ENCODE measurements around the gene SOCS2. TPM values are rescaled to one million over a fixed set of nuclear protein-coding genes. Genes with fewer than 3 reads are reported as not detected.

Gene SOCS2
- total and polyA plus RNA-seq, 10 of the 15 experiments (the other 5 are each of a cell fraction or from before 2014, with no cell fraction given) = 2.6 to 12.0 (median 7.2) TPM

- TF ChIP-seq, protein P1, sequence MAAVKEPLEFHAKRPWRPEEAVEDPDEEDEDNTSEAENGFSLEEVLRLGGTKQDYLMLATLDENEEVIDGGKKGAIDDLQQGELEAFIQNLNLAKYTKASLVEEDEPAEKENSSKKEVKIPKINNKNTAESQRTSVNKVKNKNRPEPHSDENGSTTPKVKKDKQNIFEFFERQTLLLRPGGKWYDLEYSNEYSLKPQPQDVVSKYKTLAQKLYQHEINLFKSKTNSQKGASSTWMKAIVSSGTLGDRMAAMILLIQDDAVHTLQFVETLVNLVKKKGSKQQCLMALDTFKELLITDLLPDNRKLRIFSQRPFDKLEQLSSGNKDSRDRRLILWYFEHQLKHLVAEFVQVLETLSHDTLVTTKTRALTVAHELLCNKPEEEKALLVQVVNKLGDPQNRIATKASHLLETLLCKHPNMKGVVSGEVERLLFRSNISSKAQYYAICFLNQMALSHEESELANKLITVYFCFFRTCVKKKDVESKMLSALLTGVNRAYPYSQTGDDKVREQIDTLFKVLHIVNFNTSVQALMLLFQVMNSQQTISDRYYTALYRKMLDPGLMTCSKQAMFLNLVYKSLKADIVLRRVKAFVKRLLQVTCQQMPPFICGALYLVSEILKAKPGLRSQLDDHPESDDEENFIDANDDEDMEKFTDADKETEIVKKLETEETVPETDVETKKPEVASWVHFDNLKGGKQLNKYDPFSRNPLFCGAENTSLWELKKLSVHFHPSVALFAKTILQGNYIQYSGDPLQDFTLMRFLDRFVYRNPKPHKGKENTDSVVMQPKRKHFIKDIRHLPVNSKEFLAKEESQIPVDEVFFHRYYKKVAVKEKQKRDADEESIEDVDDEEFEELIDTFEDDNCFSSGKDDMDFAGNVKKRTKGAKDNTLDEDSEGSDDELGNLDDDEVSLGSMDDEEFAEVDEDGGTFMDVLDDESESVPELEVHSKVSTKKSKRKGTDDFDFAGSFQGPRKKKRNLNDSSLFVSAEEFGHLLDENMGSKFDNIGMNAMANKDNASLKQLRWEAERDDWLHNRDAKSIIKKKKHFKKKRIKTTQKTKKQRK (IDR thresholded peaks at IDR 0.05; ENCODE audit: low read depth, low read length) = no peak
- no peak for TF ChIP-seq EED (IDR thresholded peaks at IDR 0.05; ENCODE audit: low read depth)
Measured at GRCh38 chr12:93593843-93594242, 21.4 kb downstream of the SOCS2 start (continued).

DNA sequence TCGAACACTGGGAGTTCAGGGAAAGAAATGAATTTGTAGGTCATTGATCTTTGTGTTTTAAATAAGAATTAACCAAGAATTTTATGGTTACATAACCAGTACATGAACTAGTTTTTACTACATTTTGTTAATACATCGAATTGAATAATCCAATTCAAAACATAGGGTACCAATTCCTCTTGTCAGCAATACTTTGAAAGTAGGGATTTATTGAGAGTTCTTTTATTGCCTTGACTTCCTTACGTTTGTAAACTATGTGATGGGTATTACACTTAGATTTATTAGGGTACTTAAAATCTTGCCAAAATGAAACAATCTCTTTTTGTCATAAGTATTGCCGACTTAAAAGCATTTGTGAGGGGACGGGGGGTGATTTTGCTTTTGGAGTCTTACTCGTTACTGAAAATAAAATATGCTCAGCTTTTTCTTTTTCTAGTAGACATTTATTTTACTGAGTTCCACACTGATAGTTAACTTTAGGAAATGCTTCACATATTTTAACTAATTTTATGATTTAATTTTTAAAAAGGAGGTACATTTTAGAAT, 22.4 kb downstream of the SOCS2 start:
- Histone ChIP-seq H3K4me1 (ENCODE audit: control insufficient read depth, insufficient read depth, low read length) (peaks cover 5% of the 10 kb centered on the region; the same call in 1 of the 2 replicates), H3K27ac (ENCODE audit: control insufficient read depth, insufficient read depth) (no peak overlapping the region), H3K9ac (ENCODE audit: control insufficient read depth, insufficient read depth, low read length) (no peak overlapping the region), H3K4me2 (ENCODE audit: control insufficient read depth, insufficient read depth) (no peak overlapping the region), H4K20me1 (ENCODE audit: control insufficient read depth, insufficient read depth) (no peaks in the 10 kb centered on the region), H3K27me3 (replicated peaks in 1 of 2; ENCODE audit: control insufficient read depth in 2 of 2, insufficient read depth in 2 of 2, low read length in 1 of 2) (no peaks in the 10 kb centered on the region; a peak in 2 of 4 replicates), H2AFZ (ENCODE audit: control insufficient read depth, low read depth, low read length) (no peak overlapping the region), H3K36me3 (ENCODE audit: control insufficient read depth in 2 of 2, insufficient read depth in 2 of 2, low read length in 1 of 2) (no peaks in the 10 kb centered on the region), H3K79me2 (ENCODE audit: control insufficient read depth, insufficient read depth, low read length) (no peaks in the 10 kb centered on the region), H3K4me3 (no peak overlapping the region), H3K9me3 (replicated peaks; ENCODE audit: control insufficient read depth, insufficient read depth, low read length) (no peaks in the 10 kb centered on the region)
- WGBS (ENCODE audit: insufficient coverage, insufficient replicate concordance, low lambda C conversion rate, missing lambda C conversion rate) = 62% methylated on average over 6 of the region's 6 CpGs
- DNase-seq (ENCODE audit: low read depth, low spot score) = no peak
- BruUV-seq (replicated peaks) = no TSS peak
- ATAC-seq = no peak
- ChIA-PET SMC1A (ENCODE audit: uncharacterized antibody, unreplicated experiment) (interaction anchor here (0.7 to 1.8 kb wide), 4 partner anchors 11 to 507 kb away, joined by 3 to 4 read pairs (median 3); no protein-coding TSS in a partner anchor), POLR2A (no interaction called here), CTCF (interaction anchor here (1.1 kb wide), 2 partner anchors 26 to 91 kb away, joined by 4 read pairs; no protein-coding TSS in a partner anchor), RAD21 (ENCODE audit: unreplicated experiment) (interaction anchor here (0.8 kb wide), 1 partner anchor 8 kb away, joined by 3 read pairs; no protein-coding TSS in a partner anchor)
- no peak for FAIRE-seq
- TF ChIP-seq ZBED1 (IDR thresholded peaks at IDR 0.05; ENCODE audit: borderline replicate concordance) (no peak), NBN (IDR thresholded peaks at IDR 0.05) (no peak)
- in situ Hi-C loops (cut with MboI) (no loop called here), intact Hi-C loops (cut with micrococcal nuclease; ENCODE audit: unreplicated experiment) (loop anchor here (5.0 kb wide), 1 partner anchor 82 kb away; the partner anchor contains the start of gene CRADD)

Measured in GM12878 (cell line).